Right ventricle myocardium superior (tissue), 1 donor: ENCODE results near the gene GMEB2. TPM values are rescaled to one million over a fixed set of nuclear protein-coding genes. Genes with fewer than 3 reads are reported as not detected.

Experiments
- total RNA-seq: library from RNA; stranded (reverse); fragmentation: NEBNext Ultra II Directional; extraction: Animal tissue kit (Norgen Biotek cat#: 25700); gene quantifications from one replicate; pipeline ENCODE4 v1.2.1, GENCODE V29; 2021
- donor health status: DM: no; HTN: yes; CAD: no; lungs with severe emphysema.

Gene GMEB2
- total RNA-seq, 1 donor from 2014 or later, result 5.5 TPM

Other genes starting within 250 kb of the GMEB2 start
- gene KCNQ2, start 154.4 kb downstream of the GMEB2 start, total RNA-seq, result 0.89 TPM
- gene EEF1A2, start 128.0 kb downstream of the GMEB2 start, total RNA-seq, result 1,229 TPM
- 246 TPM for gene PPDPF, start 106.3 kb downstream of the GMEB2 start, total RNA-seq
- gene PTK6, start 89.7 kb downstream of the GMEB2 start, total RNA-seq, result 0.13 TPM
- gene SRMS, start 79.4 kb downstream of the GMEB2 start, total RNA-seq, result not detected
- 0.11 TPM for gene FNDC11, start 72.9 kb downstream of the GMEB2 start, total RNA-seq
- gene HELZ2, start 52.9 kb downstream of the GMEB2 start, total RNA-seq, result 9.7 TPM
- gene STMN3, start 26.3 kb upstream of the GMEB2 start, total RNA-seq, result 4.3 TPM
- 7.3 TPM for gene RTEL1, start 31.2 kb upstream of the GMEB2 start, total RNA-seq
- 0.32 TPM for gene TNFRSF6B, start 69.6 kb upstream of the GMEB2 start, total RNA-seq
- gene ARFRP1, start 80.9 kb upstream of the GMEB2 start, total RNA-seq, result 32.2 TPM
- gene ZGPAT, start 80.9 kb upstream of the GMEB2 start, total RNA-seq, result 16.0 TPM
- 1.6 TPM for gene LIME1, start 109.6 kb upstream of the GMEB2 start, total RNA-seq
- gene SLC2A4RG, start 112.7 kb upstream of the GMEB2 start, total RNA-seq, result 95.0 TPM
- gene ZBTB46, start 204.2 kb upstream of the GMEB2 start, total RNA-seq, result 13.5 TPM
- not detected for gene ABHD16B, start 234.4 kb upstream of the GMEB2 start, total RNA-seq
- gene TPD52L2, start 238.2 kb upstream of the GMEB2 start, total RNA-seq, result 69.0 TPM